Esophagus squamous epithelium (tissue), 5 donors: ENCODE measurements around the gene VSNL1. TPM values are rescaled to one million over a fixed set of nuclear protein-coding genes. Genes with fewer than 3 reads are reported as not detected.
A peak's percentile ranks its signal among the peaks of the same experiment; 100 is the strongest.

Experiments used
- DNase-seq: peaks from one replicate; lab custom pipeline; 2025; lab: John Stamatoyannopoulos, UW
- H3K27ac ChIP-seq, 4 donors: fragments of 200-600 bp; sonication (generic); one replicate each; pipeline ENCODE4 v1.5.1; 2016 to 2019; ENCODE audit warnings: mild to moderate bottlenecking in 1 of 4
- H3K27me3 ChIP-seq, 4 donors: fragments of 200-600 bp; sonication (generic); 1 replicate in 3 of 4; 2 replicates in 1 of 4; pipeline versions ENCODE4 v1.5.1 to v1.6.0; 2017 to 2021; ENCODE audit warnings: antibody characterized with exemption in 1 of 4
- H3K36me3 ChIP-seq, 3 donors: fragments of 200-600 bp; sonication (generic); one replicate each; pipeline ENCODE4 v1.5.1; 2016 to 2019
- H3K4me1 ChIP-seq, 3 donors: fragments of 200-600 bp; sonication (generic); one replicate each; pipeline ENCODE4 v1.5.1; 2017 to 2019
- H3K4me3 ChIP-seq, 4 donors: fragments of 200-600 bp; sonication (generic); 1 replicate in 3 of 4; 2 replicates in 1 of 4; pipeline ENCODE4 v1.5.1; 2016 to 2019; ENCODE audit warnings: mild to moderate bottlenecking in 2 of 4, moderate library complexity in 1 of 4
- H3K9me3 ChIP-seq, 3 donors: fragments of 200-600 bp; sonication (generic); one replicate each; pipeline ENCODE4 v1.5.1; 2016 to 2019
- POLR2A ChIP-seq, 4 donors: fragments of 450-650 bp; IDR thresholded peaks; one replicate each; pipeline ENCODE4 v1.6.1; 2017; ENCODE audit warnings: antibody characterized with exemption in 4 of 4, mild to moderate bottlenecking in 4 of 4, moderate library complexity in 3 of 4
- WGBS, 2 donors: methylation state at CpG; one replicate each; pipeline ENCODE4 v1.1.5; 2018; 5-methylcytosine and 5-hydroxymethylcytosine counted together
- intact Hi-C: fragments of 100-400 bp; cut with DNase I; formaldehyde crosslinking; loops from one replicate; pipeline ENCODE4 v1.15.0; 2022
- total RNA-seq, 4 donors: library from RNA; depleted of rRNA; stranded (reverse); fragments of >200 nt; gene quantifications; one replicate each; pipeline ENCODE4 v1.1.0, GENCODE V29; 2016
- TF ChIP-seq, protein P1 (sequence below), 6 experiments: fragments of 450-650 bp in 4 of 6; fragments of 200-600 bp in 2 of 6; sonication (generic) in 2 of 6; IDR thresholded peaks; one replicate each; pipeline ENCODE4 v1.5.1; 2016 to 2019; ENCODE audit warnings: antibody characterized with exemption in 6 of 6, mild to moderate bottlenecking in 4 of 6, moderate library complexity in 4 of 6
- donor health status: DM: yes; HTN: yes; CAD: no.

Gene VSNL1
- total RNA-seq, 4 donors from 2014 or later: 39.1 to 88.3 (median 51.0) TPM

DNA sequence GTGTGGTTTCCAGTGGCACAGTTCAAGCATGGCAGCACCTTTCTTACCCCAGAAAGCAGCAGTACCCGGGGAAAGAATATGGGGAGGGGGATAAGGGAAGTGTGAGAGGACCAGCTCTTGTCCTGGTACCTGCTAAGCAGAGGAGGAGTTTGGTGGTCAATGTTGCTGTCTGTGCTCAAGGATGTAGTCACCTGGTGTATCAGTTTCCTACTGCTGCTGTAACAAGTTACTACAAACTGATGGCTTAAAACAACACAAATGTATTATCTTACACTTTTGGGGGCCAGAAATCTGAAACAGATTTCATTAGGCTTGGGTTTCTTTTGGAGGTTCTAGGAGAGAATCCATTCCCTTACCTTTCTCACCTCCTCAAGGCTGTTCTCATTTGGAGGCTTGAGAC, 77.5 kb downstream of the VSNL1 start:
- no peaks in the 10 kb centered on the region for H3K9me3 ChIP-seq
- WGBS, 2 donors: 0 to 40% methylated on average over 1 of the region's 1 CpG
- intact Hi-C loops: no loop called here

DNA sequence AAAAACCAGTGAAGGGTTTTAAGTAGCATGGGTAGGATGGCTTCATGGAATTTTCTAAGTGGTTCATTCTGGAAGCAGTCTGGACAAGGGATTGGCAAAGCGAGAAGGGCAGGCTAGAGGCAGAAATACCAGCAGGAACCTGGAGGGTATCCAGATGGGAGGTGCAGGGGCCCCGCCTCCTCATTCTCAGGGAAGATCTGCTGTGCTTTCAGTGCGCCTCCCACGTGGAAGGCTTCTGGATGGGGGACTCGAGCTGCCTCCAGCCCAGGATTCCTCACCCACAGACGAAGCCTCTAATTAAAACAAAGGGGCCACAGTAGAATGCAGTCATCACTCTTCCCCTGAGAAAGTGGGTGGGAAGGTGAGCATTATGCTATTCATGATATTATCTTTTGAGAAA, 79.8 kb downstream of the VSNL1 start:
- peak in 1 of 4 donors; percentile 47 for TF ChIP-seq POLR2A (IDR thresholded peaks at IDR 0.05)
- TF ChIP-seq, protein P1, sequence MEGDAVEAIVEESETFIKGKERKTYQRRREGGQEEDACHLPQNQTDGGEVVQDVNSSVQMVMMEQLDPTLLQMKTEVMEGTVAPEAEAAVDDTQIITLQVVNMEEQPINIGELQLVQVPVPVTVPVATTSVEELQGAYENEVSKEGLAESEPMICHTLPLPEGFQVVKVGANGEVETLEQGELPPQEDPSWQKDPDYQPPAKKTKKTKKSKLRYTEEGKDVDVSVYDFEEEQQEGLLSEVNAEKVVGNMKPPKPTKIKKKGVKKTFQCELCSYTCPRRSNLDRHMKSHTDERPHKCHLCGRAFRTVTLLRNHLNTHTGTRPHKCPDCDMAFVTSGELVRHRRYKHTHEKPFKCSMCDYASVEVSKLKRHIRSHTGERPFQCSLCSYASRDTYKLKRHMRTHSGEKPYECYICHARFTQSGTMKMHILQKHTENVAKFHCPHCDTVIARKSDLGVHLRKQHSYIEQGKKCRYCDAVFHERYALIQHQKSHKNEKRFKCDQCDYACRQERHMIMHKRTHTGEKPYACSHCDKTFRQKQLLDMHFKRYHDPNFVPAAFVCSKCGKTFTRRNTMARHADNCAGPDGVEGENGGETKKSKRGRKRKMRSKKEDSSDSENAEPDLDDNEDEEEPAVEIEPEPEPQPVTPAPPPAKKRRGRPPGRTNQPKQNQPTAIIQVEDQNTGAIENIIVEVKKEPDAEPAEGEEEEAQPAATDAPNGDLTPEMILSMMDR (IDR thresholded peaks at IDR 0.05): no peak
- no peak for DNase-seq
- H3K36me3 ChIP-seq: no peaks in the 10 kb centered on the region
- H3K27ac ChIP-seq: peak overlapping the region; percentile 73 to 83 (median 78)
- H3K4me1 ChIP-seq: peaks cover 0 to 38% (median 23%) of the 10 kb centered on the region in 3 donors
- peak overlapping the region in 3 of 4 donors; percentile 7 to 21 (median 13) for H3K4me3 ChIP-seq
- intact Hi-C loops: no loop called here
- no peaks in the 10 kb centered on the region for H3K9me3 ChIP-seq
- WGBS, 2 donors: 17 to 35% methylated on average over 5 to 6 of the region's 6 CpGs
- no peaks in the 10 kb centered on the region for H3K27me3 ChIP-seq

More for the DNA sequence above, 77.5 kb downstream of the VSNL1 start:
- no peak overlapping the region for H3K4me3 ChIP-seq
- no peaks in the 10 kb centered on the region for H3K27me3 ChIP-seq
- DNase-seq: no peak
- H3K36me3 ChIP-seq: no peaks in the 10 kb centered on the region
- no peak for TF ChIP-seq POLR2A (IDR thresholded peaks at IDR 0.05)
- TF ChIP-seq, protein P1 (IDR thresholded peaks at IDR 0.05): no peak
- peaks cover 0 to 42% (median 24%) of the 10 kb centered on the region in 3 donors for H3K4me1 ChIP-seq
- H3K27ac ChIP-seq: no peak overlapping the region

DNA sequence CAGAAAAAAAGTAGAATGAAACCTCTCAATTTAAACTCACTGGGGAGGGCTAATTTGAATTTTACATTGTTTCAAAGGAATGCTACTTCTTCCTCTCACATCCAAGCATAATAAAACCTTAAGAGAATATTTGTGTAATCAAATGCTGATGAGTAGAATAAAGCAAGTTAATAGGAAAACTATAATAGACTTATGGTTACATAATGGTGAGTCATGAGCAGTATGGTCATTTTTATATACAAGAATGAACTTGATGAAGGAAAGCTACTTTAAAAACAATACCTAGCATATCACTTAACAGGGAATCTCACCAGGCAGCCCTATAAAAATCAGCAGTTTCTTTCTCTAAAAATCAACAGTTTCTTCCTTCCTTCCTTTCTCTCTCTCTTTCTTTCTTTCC, 80.3 kb downstream of the VSNL1 start:
- intact Hi-C loops: no loop called here
- Histone ChIP-seq H3K27me3 (no peaks in the 10 kb centered on the region), H3K27ac (peak overlapping the region; percentile 73 to 83 (median 78)), H3K9me3 (no peaks in the 10 kb centered on the region), H3K4me1 (peaks cover 0 to 32% (median 18%) of the 10 kb centered on the region in 3 donors), H3K36me3 (no peaks in the 10 kb centered on the region), H3K4me3 (no peak overlapping the region)
- DNase-seq: no peak
- TF ChIP-seq, protein P1 (IDR thresholded peaks at IDR 0.05): no peak
- TF ChIP-seq POLR2A (IDR thresholded peaks at IDR 0.05): no peak

DNA sequence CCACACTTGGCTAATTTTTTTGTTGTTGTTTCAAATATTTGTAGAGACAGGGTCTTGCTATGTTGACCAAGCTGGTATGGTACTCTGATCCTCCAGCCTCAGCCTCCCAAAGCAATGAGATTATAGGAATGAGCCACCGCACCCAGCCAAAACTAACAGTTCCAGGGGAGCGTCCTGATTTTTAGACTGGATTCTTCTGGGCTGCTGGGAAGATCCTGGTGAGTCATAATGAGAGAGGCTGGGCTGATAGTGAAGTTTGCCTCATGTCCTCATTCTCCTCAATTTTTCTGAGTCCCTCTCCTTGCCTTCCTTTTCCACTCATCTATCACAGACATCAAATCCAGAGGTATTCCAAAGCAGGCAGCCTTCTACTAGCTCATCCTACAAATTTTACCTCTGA, 81.3 kb downstream of the VSNL1 start:
- Histone ChIP-seq H3K27ac (peak overlapping the region; percentile 38 to 83 (median 78)), H3K9me3 (no peaks in the 10 kb centered on the region), H3K4me3 (no peak overlapping the region), H3K36me3 (no peaks in the 10 kb centered on the region), H3K4me1 (peaks cover 0 to 28% (median 14%) of the 10 kb centered on the region in 3 donors), H3K27me3 (no peaks in the 10 kb centered on the region)
- intact Hi-C loops: no loop called here
- no peak for TF ChIP-seq POLR2A (IDR thresholded peaks at IDR 0.05)
- TF ChIP-seq, protein P1 (IDR thresholded peaks at IDR 0.05): no peak
- WGBS, 2 donors: 59 to 68% methylated on average over 2 of the region's 2 CpGs
- no peak for DNase-seq

DNA sequence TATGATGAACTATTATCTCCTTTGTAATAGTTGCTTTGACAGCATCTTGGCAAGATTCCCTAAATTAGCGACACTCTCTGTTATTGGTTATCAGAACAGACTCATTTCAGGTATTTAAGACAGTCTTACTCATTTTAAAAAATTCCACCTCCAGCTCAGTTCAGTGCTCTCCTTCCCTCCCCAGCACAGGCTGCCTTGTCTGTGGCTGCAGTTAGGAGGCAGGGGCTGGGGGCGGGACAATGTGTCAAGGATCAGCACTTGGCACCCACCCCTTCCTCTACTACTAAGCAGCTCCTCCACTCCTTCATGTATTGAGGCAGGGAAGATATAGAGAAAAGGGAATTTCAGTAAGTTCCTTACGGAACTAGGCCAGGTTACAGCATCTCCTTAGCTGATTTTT, 85.0 kb downstream of the VSNL1 start:
- Histone ChIP-seq H3K27me3 (no peaks in the 10 kb centered on the region), H3K4me3 (no peak overlapping the region), H3K4me1 (peaks cover 0 to 26% (median 6%) of the 10 kb centered on the region in 3 donors), H3K27ac (no peak overlapping the region), H3K9me3 (no peaks in the 10 kb centered on the region), H3K36me3 (peaks cover 0 to 12% (median 0%) of the 10 kb centered on the region in 3 donors)
- TF ChIP-seq, protein P1 (IDR thresholded peaks at IDR 0.05): no peak
- no peak for TF ChIP-seq POLR2A (IDR thresholded peaks at IDR 0.05)
- intact Hi-C loops: no loop called here
- DNase-seq: no peak
- WGBS, 2 donors: 77 to 80% methylated on average over 3 of the region's 3 CpGs
